GM10248 (cell line): ENCODE data around the gene PRKCE.

Experiments
- CTCF ChIA-PET: fragments of 300-600 bp; sonication (Branson Sonifier 250); formaldehyde crosslinking; extraction: SDS; loops from one replicate; lab custom pipeline; 2021; ENCODE audit warnings: antibody characterized with exemption; lab: Yijun Ruan, JAX
- POLR2A ChIA-PET: fragments of 350-650 bp; sonication (Branson Sonifier 250); formaldehyde crosslinking; extraction: SDS; loops from one replicate; lab custom pipeline; 2020; ENCODE audit warnings: antibody characterized with exemption; lab: Yijun Ruan, JAX
- DNase-seq: peaks from one replicate; pipeline ENCODE4 v3.0.0; 2012; ENCODE audit errors: extremely low spot score
- CTCF ChIP-seq: IDR thresholded peaks from 2 replicates; pipeline ENCODE4 v1.5.1; 2012; ENCODE audit warnings: mild to moderate bottlenecking, low read depth; ENCODE audit errors: extremely low read depth, missing control alignments, control extremely low read depth

PRKCE gene

GRCh38 chr2:45905632-45905958, 254.1 kb downstream of the PRKCE start:
- no peak for TF ChIP-seq CTCF
- DNase-seq: no peak
- ChIA-PET CTCF (interaction anchor here (0.9 to 2.3 kb wide), 5 partner anchors 13 to 255 kb away, joined by 3 to 8 read pairs (median 4); no protein-coding TSS in a partner anchor), POLR2A (no interaction called here)

- no peak for TF ChIP-seq CTCF
- POLR2A ChIA-PET: no interaction called here
- CTCF ChIA-PET: interaction anchor here (1.4 to 1.5 kb wide), 2 partner anchors 28 to 208 kb away, joined by 3 to 4 read pairs; no protein-coding TSS in a partner anchor
- DNase-seq: no peak
Measured at GRCh38 chr2:45907592-45907991, 256.1 kb downstream of the PRKCE start.

GRCh38 chr2:45908316-45909170, 257.1 kb downstream of the PRKCE start:
- no peak for DNase-seq
- ChIA-PET CTCF (interaction anchor here (0.5 to 1.6 kb wide), 3 partner anchors 27 to 130 kb away, joined by 3 to 4 read pairs (median 3); no protein-coding TSS in a partner anchor), POLR2A (no interaction called here)
- TF ChIP-seq CTCF: no peak

GRCh38 chr2:45909171-45909565, 257.7 kb downstream of the PRKCE start:
- ChIA-PET POLR2A (no interaction called here), CTCF (interaction anchor here (0.5 to 1.6 kb wide), 5 partner anchors 11 to 131 kb away, joined by 3 read pairs; no protein-coding TSS in a partner anchor)
- no peak for TF ChIP-seq CTCF
- DNase-seq: no peak

GRCh38 chr2:45909677-45910191, 258.3 kb downstream of the PRKCE start:
- CTCF ChIA-PET: interaction anchor here (0.7 to 1.6 kb wide), 4 partner anchors 11 to 131 kb away, joined by 3 read pairs; no protein-coding TSS in a partner anchor
- POLR2A ChIA-PET: no interaction called here
- DNase-seq: peak; percentile 69
- TF ChIP-seq CTCF: no peak

- POLR2A ChIA-PET: no interaction called here
- CTCF ChIA-PET: interaction anchor here (0.6 to 1.6 kb wide), 7 partner anchors 10 to 268 kb away, joined by 3 to 4 read pairs (median 3); no protein-coding TSS in a partner anchor
- no peak for DNase-seq
- TF ChIP-seq CTCF: no peak
Measured at GRCh38 chr2:45910473-45911060, 259.1 kb downstream of the PRKCE start.
